ENCODE data around the gene STARD6.

DNA sequence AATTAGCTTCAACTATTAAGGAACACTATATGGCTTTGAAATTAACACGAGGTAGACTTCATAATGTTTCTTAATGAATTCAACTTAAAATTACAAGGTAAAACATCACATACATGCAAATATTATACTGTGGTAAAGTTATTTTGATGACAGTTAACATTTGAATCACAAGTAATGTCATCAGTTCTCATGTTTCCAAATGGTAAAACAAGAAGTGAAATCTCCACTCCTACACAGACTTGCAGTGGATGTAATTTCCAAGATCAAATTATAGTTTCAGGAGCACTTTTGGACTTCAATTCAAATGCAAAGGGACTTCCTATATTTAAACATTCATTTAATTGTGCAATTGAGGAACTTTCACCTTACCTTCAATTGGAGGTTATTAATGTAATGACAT is 39.1 kb upstream of the STARD6 start:
- no peak for TF ChIP-seq POLR2A (IDR thresholded peaks at IDR 0.05)
- TF ChIP-seq CTCF (IDR thresholded peaks at IDR 0.05), result no peak
- no peak for TF ChIP-seq POLR2AphosphoS5 (IDR thresholded peaks at IDR 0.05)
- TF ChIP-seq EP300 (IDR thresholded peaks at IDR 0.05), result no peak

All from upper lobe of left lung (tissue), 4 donors.